ENCODE measurements around the gene APEH. TPM values are rescaled to one million over a fixed set of nuclear protein-coding genes. Genes with fewer than 3 reads are reported as not detected.

The APEH gene
- 98.7 and 110 TPM in 2 replicates for total RNA-seq

GRCh38 chr3:49673715-49674496, at the start of gene APEH:
TSS of gene APEH (plus strand) at chr3:49674351. CDS start at chr3:49674402, 51 bp downstream.

GRCh38 chr3:49689046-49689907, 15.1 kb downstream of the APEH start, which contains the start of the genes MST1 and RNF123:
TSS of gene MST1 (minus strand) at chr3:49689474. CDS start at chr3:49688691, 783 bp downstream.
TSS of gene RNF123 (plus strand) at chr3:49689557. CDS start at chr3:49691166, 1,609 bp downstream.

DNA sequence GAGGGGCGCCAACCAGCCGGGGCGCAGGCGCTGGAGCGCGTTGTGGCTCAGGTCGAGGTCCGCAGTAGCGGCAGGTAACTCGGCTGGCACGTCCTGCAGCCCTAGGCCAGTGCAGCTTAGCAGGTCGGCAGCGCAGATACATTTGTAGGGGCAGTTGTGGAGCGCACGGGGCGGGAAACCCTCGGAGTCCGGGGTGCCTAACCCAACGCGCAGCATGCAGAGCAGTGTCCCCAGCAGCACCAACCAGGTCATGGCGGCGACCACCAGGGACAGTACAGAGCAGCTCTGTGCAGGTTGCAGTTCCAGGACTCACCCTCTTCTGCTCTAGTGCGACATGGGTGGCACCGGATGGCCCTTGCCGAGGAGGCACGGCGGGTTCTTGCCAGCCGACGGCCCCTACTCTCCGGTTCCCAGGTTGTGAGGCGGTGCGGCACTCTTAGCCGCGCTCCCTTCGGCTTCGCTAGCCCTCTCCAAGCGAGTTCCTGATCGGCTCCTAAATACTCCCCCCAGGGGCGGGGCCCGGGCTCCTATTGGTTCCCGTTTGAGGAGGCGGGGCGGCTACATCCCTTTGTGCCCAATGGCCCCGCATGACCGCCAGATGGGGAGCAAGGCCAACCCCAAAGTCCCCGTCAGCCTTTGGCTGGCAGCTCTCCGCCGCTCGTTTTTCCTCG, 45.2 kb downstream of the APEH start, which contains the start of gene AMIGO3:
AMIGO3 (minus strand) TSS at position 471 of the 671 bp plus-strand sequence; CDS start at position 252, 219 bp downstream.

GRCh38 chr3:49723628-49724551, 49.7 kb downstream of the APEH start, which contains the start of gene GMPPB:
TSS of gene GMPPB (minus strand) at chr3:49723951. CDS start at chr3:49723726, 225 bp downstream.

Other genes starting within 250 kb of the APEH start
- 2.8 and 5.0 TPM in 2 replicates for gene NICN1, start 245.0 kb upstream of the APEH start, total RNA-seq
- 59.6 and 64.9 TPM in 2 replicates for gene DAG1, start 204.1 kb upstream of the APEH start, total RNA-seq
- gene BSN, start 119.9 kb upstream of the APEH start, total RNA-seq: 0.15 and 0.17 TPM in 2 replicates
- 5.1 and 5.4 TPM in 2 replicates for gene MST1, start 15.1 kb downstream of the APEH start, total RNA-seq
- 21.7 and 22.0 TPM in 2 replicates for gene RNF123, start 15.2 kb downstream of the APEH start, total RNA-seq
- gene AMIGO3, start 45.3 kb downstream of the APEH start, total RNA-seq: 0.50 and 1.2 TPM in 2 replicates
- 48.8 and 50.3 TPM in 2 replicates for gene GMPPB, start 49.6 kb downstream of the APEH start, total RNA-seq
- gene IP6K1, start 112.2 kb downstream of the APEH start, total RNA-seq: 18.2 and 24.5 TPM in 2 replicates
- gene CDHR4, start 125.5 kb downstream of the APEH start, total RNA-seq: not detected in 2 replicates
- 2.5 and 3.4 TPM in 2 replicates for gene INKA1, start 128.9 kb downstream of the APEH start, total RNA-seq
- gene UBA7, start 139.6 kb downstream of the APEH start, total RNA-seq: 12.0 and 14.5 TPM in 2 replicates
- 10.3 and 12.8 TPM in 2 replicates for gene TRAIP, start 182.2 kb downstream of the APEH start, total RNA-seq
- gene CAMKV, start 195.6 kb downstream of the APEH start, total RNA-seq: not detected in 2 replicates
- gene MST1R, start 229.5 kb downstream of the APEH start, total RNA-seq: 0.45 and 0.50 TPM in 2 replicates

Data from bronchus fibroblast of lung (primary cell).